Measurements from ENCODE around the gene SEC24B. TPM values are rescaled to one million over a fixed set of nuclear protein-coding genes. Genes with fewer than 3 reads are reported as not detected.

SEC24B gene
- total and polyA plus RNA-seq, 4 donors: 12.2 to 38.2 (median 16.3) TPM

- no peak overlapping the region for H3K27ac ChIP-seq (ENCODE audit: low read depth in 1 of 2, low read length in 2 of 2)
- DNase-seq (ENCODE audit: low spot score): no peak
- H3K9me3 ChIP-seq (ENCODE audit: control insufficient read depth in 4 of 4, low read length in 3 of 4): peaks cover 0 to 3% (median 0%) of the 10 kb centered on the region in 4 donors
- no peaks in the 10 kb centered on the region for H3K27me3 ChIP-seq (ENCODE audit: control insufficient read depth in 4 of 4, insufficient read depth in 4 of 4, low read length in 3 of 4)
- H3K9ac ChIP-seq (ENCODE audit: low read depth in 1 of 2, low read length in 2 of 2): no peak overlapping the region
- no peaks in the 10 kb centered on the region for H3K36me3 ChIP-seq (ENCODE audit: control insufficient read depth in 4 of 4, insufficient read depth in 3 of 4, low read depth in 1 of 4, low read length in 3 of 4)
- TF ChIP-seq CTCF (IDR thresholded peaks at IDR 0.05; ENCODE audit: low read depth, low read length, missing input control) (peak; percentile 29), NR2F2 (IDR thresholded peaks at IDR 0.05) (no peak), FOXA2 (IDR thresholded peaks at IDR 0.05) (no peak), YY1 (IDR thresholded peaks at IDR 0.05) (no peak), RAD21 (IDR thresholded peaks at IDR 0.05) (peak; percentile 68 to 72), GABPA (IDR thresholded peaks at IDR 0.05 in 1 of 2, conservative IDR thresholded peaks at IDR 0.05 in 1 of 2) (no peak), SP1 (IDR thresholded peaks at IDR 0.05) (no peak), TAF1 (conservative IDR thresholded peaks at IDR 0.05) (no peak)
- TF ChIP-seq, protein P1, sequence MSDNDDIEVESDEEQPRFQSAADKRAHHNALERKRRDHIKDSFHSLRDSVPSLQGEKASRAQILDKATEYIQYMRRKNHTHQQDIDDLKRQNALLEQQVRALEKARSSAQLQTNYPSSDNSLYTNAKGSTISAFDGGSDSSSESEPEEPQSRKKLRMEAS (IDR thresholded peaks at IDR 0.05): no peak
- 61% methylated on average over 6 of the region's 6 CpGs for WGBS
- H3K4me1 ChIP-seq (ENCODE audit: control insufficient read depth in 4 of 4, insufficient read depth in 4 of 4, low read length in 3 of 4): no peaks in the 10 kb centered on the region
- no peak overlapping the region for H3K4me3 ChIP-seq (ENCODE audit: low read depth in 1 of 3, low read length in 3 of 3)
These were observed 140.8 kb downstream of the SEC24B start for GRCh38 chr4:109574443-109574850.

DNA sequence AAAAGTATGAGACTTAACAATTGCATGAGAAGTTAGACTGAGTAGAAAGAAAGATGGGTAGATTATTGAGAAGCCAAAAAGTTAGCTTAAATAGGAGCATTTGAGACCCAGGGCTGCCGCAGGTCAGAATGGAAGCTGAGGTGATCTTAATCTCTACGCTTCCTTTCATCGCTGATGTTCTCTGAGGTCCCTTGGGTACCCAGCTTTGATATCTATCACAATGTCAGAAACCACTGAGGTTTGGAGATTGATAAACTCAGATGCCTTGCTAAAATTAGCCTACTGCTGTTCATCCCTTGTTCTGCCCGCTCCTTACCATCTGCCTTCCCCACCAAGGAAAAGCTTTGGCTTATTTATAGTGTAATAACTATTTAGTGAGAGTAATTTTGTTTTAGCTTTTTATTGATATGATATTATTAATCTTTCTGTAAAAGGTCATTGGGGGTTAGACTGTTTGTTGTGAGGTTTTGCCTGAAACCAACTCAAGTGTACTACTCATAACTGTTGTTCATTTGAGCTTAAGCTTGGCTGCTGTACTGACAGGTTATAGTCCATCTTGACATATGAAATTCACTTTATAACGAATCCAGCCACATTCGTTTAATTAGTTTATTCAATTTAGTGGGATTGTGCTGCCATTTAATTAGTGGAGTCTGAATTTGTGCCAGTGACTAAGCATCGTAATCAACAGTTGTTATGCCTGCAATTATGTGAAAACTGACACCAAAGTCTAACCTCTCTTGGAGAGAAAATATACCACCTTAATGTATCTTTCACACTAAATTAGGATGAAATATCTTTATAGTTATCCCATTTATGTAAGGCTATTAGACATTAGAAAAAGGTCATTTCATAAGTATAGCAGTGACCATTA is 141.6 kb downstream of the SEC24B start:
- no peaks in the 10 kb centered on the region for H3K27me3 ChIP-seq (ENCODE audit: control insufficient read depth in 4 of 4, insufficient read depth in 4 of 4, low read length in 3 of 4)
- H3K4me3 ChIP-seq (ENCODE audit: low read depth in 1 of 3, low read length in 3 of 3): no peak overlapping the region
- no peaks in the 10 kb centered on the region for H3K4me1 ChIP-seq (ENCODE audit: control insufficient read depth in 4 of 4, insufficient read depth in 4 of 4, low read length in 3 of 4)
- no peak overlapping the region for H3K9ac ChIP-seq (ENCODE audit: low read depth in 1 of 2, low read length in 2 of 2)
- no peaks in the 10 kb centered on the region for H3K36me3 ChIP-seq (ENCODE audit: control insufficient read depth in 4 of 4, insufficient read depth in 3 of 4, low read depth in 1 of 4, low read length in 3 of 4)
- TF ChIP-seq RXRA (IDR thresholded peaks at IDR 0.05): no peak
- no peak for TF ChIP-seq ZBTB33 (IDR thresholded peaks at IDR 0.05)
- no peak for TF ChIP-seq NR2F2 (IDR thresholded peaks at IDR 0.05)
- TF ChIP-seq CTCF (IDR thresholded peaks at IDR 0.05; ENCODE audit: low read depth, low read length, missing input control): no peak
- TF ChIP-seq FOXA1 (IDR thresholded peaks at IDR 0.05): no peak
- TF ChIP-seq HNF4G (IDR thresholded peaks at IDR 0.05): no peak
- TF ChIP-seq HNF4A (conservative IDR thresholded peaks at IDR 0.05): no peak
- TF ChIP-seq FOXA2 (IDR thresholded peaks at IDR 0.05): no peak
- 86% methylated on average over 7 of the region's 7 CpGs for WGBS
- H3K27ac ChIP-seq (ENCODE audit: low read depth in 1 of 2, low read length in 2 of 2): no peak overlapping the region
- no peak for DNase-seq (ENCODE audit: low spot score)
- H3K9me3 ChIP-seq (ENCODE audit: control insufficient read depth in 4 of 4, low read length in 3 of 4): peaks cover 0 to 3% (median 0%) of the 10 kb centered on the region in 4 donors

Data from liver (tissue), 9 donors.